Keratinocyte (primary cell): Measurements from ENCODE around the gene CEBPG.

Source experiments
- CTCF ChIP-seq, 3 experiments: IDR thresholded peaks in 1 of 3; conservative IDR thresholded peaks in 1 of 3; optimal IDR thresholded peaks in 1 of 3; 2 replicates in 2 of 3; 3 replicates in 1 of 3; pipeline versions ENCODE3 to v1.5.1; 2011; ENCODE audit warnings: low read length in 3 of 3, mild to moderate bottlenecking in 3 of 3, moderate library complexity in 2 of 3, control low read depth in 1 of 3, inconsistent platforms in 1 of 3; ENCODE audit not compliant: insufficient read depth in 2 of 3; ENCODE audit errors: extremely low read depth in 1 of 3
- EZH2 ChIP-seq: IDR thresholded peaks from one replicate; pipeline ENCODE4 v1.6.1; 2012; ENCODE audit warnings: inconsistent platforms, mild to moderate bottlenecking, low read length, moderate library complexity

GRCh38 chr19:33430674-33431277 is 57.3 kb downstream of the CEBPG start:
- peak; percentile 81 to 98 (median 89) for TF ChIP-seq CTCF (optimal IDR thresholded peaks at IDR 0.05 in 1 of 3, IDR thresholded peaks at IDR 0.05 in 1 of 3, conservative IDR thresholded peaks at IDR 0.05 in 1 of 3; ENCODE audit: extremely low read depth in 1 of 3, insufficient read depth in 2 of 3, low read length in 3 of 3)
- no peak for TF ChIP-seq EZH2
